Measurements from ENCODE around the gene MBD4. TPM values are rescaled to one million over a fixed set of nuclear protein-coding genes. Genes with fewer than 3 reads are reported as not detected.

Gene MBD4
- total and polyA plus RNA-seq, 2 experiments from 2014 or later = 33.9 to 59.3 TPM

GRCh38 chr3:129398803-129399144 is 41.0 kb downstream of the MBD4 start:
- H3K4me1 Mint-ChIP-seq = peaks cover 12% of the 10 kb centered on the region
- peak; percentile 22 for DNase-seq (ENCODE audit: low spot score)
- peaks cover 45% of the 10 kb centered on the region for H3K79me2 ChIP-seq (replicated peaks; ENCODE audit: insufficient read depth)

More at GRCh38 chr3:129398803-129399144, 41.0 kb downstream of the MBD4 start:
- Mint-ChIP-seq H3K9me3 (no peaks in the 10 kb centered on the region; the same call in 2 of the 3 replicates), H3K4me3 (peak overlapping the region; percentile 99), H3K27ac (peak overlapping the region; percentile 99), H3K27me3 (ENCODE audit: insufficient read depth, low read depth, poor library complexity) (peaks cover 9% of the 10 kb centered on the region), H3K36me3 (ENCODE audit: low read depth) (peaks cover 14% of the 10 kb centered on the region)
- Histone ChIP-seq H4K20me1 (replicated peaks; ENCODE audit: insufficient read depth) (peaks cover 13% of the 10 kb centered on the region; the same call in 1 of the 2 replicates), H3F3A (replicated peaks; ENCODE audit: low read depth) (no peaks in the 10 kb centered on the region), H3K36me3 (ENCODE audit: insufficient read depth) (no peaks in the 10 kb centered on the region), H3K4me1 (ENCODE audit: insufficient read depth) (peaks cover 5% of the 10 kb centered on the region; the same call in 1 of the 2 replicates), H3K4me2 (peak overlapping the region; percentile 100), H3K27me3 (ENCODE audit: insufficient read depth) (no peaks in the 10 kb centered on the region), H3K9me2 (ENCODE audit: insufficient read depth) (no peaks in the 10 kb centered on the region), H3K4me3 (peak overlapping the region; percentile 87), H3K27ac (ENCODE audit: low read depth) (peak overlapping the region; percentile 14; the same call in 1 of the 2 replicates), H2AFZ (peak overlapping the region; percentile 24; the same call in 1 of the 2 replicates)
- peak; percentile 49 for ATAC-seq
- TF ChIP-seq EZH2 (IDR thresholded peaks at IDR 0.05; ENCODE audit: low read depth, unreplicated experiment) (no peak), STAT1 (IDR thresholded peaks at IDR 0.05; ENCODE audit: unreplicated experiment) (no peak), ETS1 (IDR thresholded peaks at IDR 0.05) (no peak), NANOG (IDR thresholded peaks at IDR 0.05; ENCODE audit: borderline replicate concordance) (no peak), EZH2phosphoT487 (IDR thresholded peaks at IDR 0.05; ENCODE audit: unreplicated experiment) (no peak), JUNB (IDR thresholded peaks at IDR 0.05; ENCODE audit: unreplicated experiment) (no peak), POLR2AphosphoS5 (IDR thresholded peaks at IDR 0.05; ENCODE audit: low read depth) (no peak), ZNF114 (CRISPR knock-in tag; IDR thresholded peaks at IDR 0.05) (no peak), CREB1 (CRISPR knock-in tag; IDR thresholded peaks at IDR 0.05; ENCODE audit: low read depth) (no peak), ZNF331 (CRISPR knock-in tag; IDR thresholded peaks at IDR 0.05; ENCODE audit: low read depth) (no peak)
- TF ChIP-seq, protein P1, sequence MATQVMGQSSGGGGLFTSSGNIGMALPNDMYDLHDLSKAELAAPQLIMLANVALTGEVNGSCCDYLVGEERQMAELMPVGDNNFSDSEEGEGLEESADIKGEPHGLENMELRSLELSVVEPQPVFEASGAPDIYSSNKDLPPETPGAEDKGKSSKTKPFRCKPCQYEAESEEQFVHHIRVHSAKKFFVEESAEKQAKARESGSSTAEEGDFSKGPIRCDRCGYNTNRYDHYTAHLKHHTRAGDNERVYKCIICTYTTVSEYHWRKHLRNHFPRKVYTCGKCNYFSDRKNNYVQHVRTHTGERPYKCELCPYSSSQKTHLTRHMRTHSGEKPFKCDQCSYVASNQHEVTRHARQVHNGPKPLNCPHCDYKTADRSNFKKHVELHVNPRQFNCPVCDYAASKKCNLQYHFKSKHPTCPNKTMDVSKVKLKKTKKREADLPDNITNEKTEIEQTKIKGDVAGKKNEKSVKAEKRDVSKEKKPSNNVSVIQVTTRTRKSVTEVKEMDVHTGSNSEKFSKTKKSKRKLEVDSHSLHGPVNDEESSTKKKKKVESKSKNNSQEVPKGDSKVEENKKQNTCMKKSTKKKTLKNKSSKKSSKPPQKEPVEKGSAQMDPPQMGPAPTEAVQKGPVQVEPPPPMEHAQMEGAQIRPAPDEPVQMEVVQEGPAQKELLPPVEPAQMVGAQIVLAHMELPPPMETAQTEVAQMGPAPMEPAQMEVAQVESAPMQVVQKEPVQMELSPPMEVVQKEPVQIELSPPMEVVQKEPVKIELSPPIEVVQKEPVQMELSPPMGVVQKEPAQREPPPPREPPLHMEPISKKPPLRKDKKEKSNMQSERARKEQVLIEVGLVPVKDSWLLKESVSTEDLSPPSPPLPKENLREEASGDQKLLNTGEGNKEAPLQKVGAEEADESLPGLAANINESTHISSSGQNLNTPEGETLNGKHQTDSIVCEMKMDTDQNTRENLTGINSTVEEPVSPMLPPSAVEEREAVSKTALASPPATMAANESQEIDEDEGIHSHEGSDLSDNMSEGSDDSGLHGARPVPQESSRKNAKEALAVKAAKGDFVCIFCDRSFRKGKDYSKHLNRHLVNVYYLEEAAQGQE (IDR thresholded peaks at IDR 0.05; ENCODE audit: unreplicated experiment) = no peak
- TF ChIP-seq, protein P2, sequence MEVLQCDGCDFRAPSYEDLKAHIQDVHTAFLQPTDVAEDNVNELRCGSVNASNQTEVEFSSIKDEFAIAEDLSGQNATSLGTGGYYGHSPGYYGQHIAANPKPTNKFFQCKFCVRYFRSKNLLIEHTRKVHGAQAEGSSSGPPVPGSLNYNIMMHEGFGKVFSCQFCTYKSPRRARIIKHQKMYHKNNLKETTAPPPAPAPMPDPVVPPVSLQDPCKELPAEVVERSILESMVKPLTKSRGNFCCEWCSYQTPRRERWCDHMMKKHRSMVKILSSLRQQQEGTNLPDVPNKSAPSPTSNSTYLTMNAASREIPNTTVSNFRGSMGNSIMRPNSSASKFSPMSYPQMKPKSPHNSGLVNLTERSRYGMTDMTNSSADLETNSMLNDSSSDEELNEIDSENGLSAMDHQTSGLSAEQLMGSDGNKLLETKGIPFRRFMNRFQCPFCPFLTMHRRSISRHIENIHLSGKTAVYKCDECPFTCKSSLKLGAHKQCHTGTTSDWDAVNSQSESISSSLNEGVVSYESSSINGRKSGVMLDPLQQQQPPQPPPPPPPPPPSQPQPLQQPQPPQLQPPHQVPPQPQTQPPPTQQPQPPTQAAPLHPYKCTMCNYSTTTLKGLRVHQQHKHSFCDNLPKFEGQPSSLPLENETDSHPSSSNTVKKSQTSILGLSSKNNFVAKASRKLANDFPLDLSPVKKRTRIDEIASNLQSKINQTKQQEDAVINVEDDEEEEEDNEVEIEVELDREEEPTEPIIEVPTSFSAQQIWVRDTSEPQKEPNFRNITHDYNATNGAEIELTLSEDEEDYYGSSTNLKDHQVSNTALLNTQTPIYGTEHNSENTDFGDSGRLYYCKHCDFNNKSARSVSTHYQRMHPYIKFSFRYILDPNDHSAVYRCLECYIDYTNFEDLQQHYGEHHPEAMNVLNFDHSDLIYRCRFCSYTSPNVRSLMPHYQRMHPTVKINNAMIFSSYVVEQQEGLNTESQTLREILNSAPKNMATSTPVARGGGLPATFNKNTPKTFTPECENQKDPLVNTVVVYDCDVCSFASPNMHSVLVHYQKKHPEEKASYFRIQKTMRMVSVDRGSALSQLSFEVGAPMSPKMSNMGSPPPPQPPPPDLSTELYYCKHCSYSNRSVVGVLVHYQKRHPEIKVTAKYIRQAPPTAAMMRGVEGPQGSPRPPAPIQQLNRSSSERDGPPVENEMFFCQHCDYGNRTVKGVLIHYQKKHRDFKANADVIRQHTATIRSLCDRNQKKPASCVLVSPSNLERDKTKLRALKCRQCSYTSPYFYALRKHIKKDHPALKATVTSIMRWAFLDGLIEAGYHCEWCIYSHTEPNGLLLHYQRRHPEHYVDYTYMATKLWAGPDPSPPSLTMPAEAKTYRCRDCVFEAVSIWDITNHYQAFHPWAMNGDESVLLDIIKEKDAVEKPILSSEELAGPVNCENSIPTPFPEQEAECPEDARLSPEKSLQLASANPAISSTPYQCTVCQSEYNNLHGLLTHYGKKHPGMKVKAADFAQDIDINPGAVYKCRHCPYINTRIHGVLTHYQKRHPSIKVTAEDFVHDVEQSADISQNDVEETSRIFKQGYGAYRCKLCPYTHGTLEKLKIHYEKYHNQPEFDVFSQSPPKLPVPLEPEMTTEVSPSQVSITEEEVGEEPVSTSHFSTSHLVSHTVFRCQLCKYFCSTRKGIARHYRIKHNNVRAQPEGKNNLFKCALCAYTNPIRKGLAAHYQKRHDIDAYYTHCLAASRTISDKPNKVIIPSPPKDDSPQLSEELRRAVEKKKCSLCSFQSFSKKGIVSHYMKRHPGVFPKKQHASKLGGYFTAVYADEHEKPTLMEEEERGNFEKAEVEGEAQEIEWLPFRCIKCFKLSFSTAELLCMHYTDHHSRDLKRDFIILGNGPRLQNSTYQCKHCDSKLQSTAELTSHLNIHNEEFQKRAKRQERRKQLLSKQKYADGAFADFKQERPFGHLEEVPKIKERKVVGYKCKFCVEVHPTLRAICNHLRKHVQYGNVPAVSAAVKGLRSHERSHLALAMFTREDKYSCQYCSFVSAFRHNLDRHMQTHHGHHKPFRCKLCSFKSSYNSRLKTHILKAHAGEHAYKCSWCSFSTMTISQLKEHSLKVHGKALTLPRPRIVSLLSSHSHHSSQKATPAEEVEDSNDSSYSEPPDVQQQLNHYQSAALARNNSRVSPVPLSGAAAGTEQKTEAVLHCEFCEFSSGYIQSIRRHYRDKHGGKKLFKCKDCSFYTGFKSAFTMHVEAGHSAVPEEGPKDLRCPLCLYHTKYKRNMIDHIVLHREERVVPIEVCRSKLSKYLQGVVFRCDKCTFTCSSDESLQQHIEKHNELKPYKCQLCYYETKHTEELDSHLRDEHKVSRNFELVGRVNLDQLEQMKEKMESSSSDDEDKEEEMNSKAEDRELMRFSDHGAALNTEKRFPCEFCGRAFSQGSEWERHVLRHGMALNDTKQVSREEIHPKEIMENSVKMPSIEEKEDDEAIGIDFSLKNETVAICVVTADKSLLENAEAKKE (CRISPR knock-in tag; IDR thresholded peaks at IDR 0.05) = no peak
- TF ChIP-seq, protein P3, sequence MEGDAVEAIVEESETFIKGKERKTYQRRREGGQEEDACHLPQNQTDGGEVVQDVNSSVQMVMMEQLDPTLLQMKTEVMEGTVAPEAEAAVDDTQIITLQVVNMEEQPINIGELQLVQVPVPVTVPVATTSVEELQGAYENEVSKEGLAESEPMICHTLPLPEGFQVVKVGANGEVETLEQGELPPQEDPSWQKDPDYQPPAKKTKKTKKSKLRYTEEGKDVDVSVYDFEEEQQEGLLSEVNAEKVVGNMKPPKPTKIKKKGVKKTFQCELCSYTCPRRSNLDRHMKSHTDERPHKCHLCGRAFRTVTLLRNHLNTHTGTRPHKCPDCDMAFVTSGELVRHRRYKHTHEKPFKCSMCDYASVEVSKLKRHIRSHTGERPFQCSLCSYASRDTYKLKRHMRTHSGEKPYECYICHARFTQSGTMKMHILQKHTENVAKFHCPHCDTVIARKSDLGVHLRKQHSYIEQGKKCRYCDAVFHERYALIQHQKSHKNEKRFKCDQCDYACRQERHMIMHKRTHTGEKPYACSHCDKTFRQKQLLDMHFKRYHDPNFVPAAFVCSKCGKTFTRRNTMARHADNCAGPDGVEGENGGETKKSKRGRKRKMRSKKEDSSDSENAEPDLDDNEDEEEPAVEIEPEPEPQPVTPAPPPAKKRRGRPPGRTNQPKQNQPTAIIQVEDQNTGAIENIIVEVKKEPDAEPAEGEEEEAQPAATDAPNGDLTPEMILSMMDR (conservative IDR thresholded peaks at IDR 0.05; ENCODE audit: low read depth in 2 of 2) = no peak
